ENCODE measurements around the gene BEND4.

DNA sequence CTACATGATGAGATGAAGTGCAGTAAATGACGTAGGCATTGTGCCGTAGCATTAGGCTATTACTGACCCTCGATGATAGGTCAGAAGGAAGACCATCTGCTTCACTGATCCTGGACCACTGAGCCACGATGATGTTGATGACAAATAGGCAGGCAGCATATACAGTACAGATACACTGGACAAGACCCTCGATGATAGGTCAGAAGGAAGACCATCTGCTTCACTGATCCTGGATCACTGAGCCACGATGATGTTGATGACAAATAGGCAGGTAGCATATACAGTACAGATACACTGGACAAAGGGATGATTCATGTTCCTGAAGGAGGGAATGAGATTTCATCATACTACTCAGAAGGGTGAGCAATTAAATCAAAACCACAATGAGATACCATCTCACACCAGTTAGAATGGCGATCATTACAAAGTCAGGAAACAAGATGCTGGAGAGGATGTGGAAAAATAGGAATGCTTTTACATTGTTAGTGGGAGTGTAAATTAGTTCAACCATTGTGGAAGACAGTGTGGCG lies 50.9 kb downstream of the BEND4 start:
- TF ChIP-seq POLR2AphosphoS5 (IDR thresholded peaks at IDR 0.05) (no peak), POLR2A (IDR thresholded peaks at IDR 0.05) (no peak)
